HTR-8/SVneo (cell line): ENCODE results near the gene HAAO.
A peak's percentile ranks its signal among the peaks of the same experiment; 100 is the strongest.

Source experiments
- DNase-seq: peaks from one replicate; pipeline ENCODE4 v3.0.0; 2011; ENCODE audit warnings: low spot score, mixed read lengths; ENCODE audit not compliant: insufficient read length
- FAIRE-seq: peaks from 2 replicates; lab custom pipeline; 2011; peaks lifted over from hg19 to GRCh38; lab: Jason Lieb, UNC

Gene HAAO

DNA sequence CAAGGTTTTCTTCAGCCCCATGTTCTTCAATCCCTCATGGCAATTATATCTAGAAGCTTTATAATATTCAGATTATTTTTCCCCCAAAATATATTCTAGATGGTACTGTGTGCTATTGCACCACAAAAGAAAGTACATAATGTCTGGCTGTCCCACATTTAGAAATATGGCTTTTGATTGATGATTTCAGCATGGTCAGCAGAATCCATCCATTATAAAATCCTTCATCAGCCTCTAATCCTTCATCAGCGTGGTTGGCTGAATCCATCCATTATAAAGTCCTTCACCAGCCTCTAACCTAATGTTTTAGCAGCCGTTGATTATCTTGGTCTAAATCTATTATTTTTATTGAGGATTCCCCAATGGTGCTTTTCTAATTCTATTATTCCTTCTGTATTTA is 23.3 kb upstream of the HAAO start:
- DNase-seq (no peak), FAIRE-seq (no peak)

DNA sequence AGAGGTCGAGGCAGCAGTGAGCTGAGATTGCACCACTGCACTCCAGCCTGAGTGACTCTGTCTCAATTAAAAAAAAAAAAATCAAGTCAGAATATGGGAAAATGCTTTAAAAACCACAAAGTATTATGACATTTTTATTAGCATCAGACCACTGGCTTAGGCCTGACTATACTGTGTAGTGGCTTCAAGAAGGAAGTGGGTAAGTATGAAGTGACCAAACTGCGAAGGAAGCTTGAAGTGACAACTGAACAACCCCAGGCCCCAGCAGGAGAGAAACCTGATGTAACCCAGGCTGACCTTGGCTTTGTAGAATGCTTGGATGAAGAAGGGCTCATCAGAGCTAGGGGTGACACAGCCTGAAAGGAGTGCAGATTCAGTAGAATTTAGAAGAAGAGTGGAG is 21.4 kb upstream of the HAAO start:
- no peak for DNase-seq

DNA sequence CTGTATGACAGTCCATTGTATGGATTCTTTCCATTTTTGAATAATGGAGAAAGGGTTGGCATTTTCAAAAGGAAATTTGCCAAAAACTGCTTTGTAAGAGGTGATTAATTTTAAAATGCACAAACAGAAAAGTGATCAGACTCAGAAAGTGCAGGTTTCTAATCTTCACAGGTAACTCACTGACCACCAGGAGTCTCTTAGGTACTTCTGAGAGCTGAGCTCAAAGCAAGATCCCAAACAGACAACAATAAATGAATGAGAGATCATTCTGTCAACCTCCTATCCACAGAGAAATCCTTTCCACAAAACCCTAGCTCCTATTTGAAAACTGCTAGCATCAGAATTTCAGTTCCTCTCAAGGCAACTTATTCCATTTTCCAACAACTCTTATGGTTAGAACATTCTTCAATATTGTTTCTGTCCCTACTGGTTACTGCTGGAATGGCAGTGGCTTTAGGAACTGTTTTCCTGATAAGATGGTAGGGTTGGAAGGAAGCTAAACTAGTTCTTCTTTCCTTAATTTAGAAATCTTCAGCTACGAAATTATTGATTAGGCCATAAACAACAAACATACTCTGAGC is 20.6 kb upstream of the HAAO start:
- no peak for DNase-seq
- no peak for FAIRE-seq

More for the DNA sequence above, 21.4 kb upstream of the HAAO start:
- FAIRE-seq = no peak

DNA sequence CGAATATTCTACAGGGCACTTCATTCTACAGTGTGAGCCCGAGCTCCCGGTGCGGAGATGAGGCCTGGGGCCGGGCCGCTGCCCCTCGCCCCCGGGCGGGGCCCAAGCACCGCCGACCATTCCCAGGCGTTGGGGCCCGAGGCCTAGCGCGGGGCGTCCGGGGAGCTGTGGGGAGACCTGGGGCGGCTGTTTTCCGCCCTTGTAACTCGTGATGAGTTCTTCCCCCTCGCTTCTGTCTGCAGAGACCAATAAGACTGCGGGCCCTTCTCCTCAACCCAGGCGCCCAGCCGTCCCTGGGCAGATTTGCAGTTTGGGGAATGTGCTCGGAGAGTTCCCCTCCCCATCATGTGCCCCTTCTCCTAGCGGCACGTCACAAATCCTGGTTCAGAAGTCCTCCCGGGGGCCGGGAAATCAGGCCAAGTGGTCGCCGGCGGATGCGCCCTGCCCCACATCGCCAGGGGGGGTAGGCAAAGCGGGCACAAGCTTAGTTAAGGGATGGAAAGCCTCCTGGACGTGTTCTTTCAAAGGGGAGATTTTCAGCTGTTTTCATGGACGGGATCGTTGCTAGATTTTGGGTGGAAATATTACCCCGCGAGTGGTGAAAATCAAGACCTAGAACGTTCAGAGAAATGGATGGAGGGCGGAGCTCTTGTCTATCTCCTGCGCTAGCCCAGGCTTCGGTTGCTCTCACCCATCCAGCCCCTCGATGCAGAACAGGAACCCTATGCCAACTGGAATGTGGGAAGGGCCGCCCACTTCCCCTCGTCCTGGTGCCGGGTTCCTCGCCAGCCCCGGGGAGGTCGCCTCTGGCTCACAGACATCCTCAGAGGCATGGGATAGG is 18.8 kb upstream of the HAAO start:
- FAIRE-seq = no peak
- DNase-seq = no peak

DNA sequence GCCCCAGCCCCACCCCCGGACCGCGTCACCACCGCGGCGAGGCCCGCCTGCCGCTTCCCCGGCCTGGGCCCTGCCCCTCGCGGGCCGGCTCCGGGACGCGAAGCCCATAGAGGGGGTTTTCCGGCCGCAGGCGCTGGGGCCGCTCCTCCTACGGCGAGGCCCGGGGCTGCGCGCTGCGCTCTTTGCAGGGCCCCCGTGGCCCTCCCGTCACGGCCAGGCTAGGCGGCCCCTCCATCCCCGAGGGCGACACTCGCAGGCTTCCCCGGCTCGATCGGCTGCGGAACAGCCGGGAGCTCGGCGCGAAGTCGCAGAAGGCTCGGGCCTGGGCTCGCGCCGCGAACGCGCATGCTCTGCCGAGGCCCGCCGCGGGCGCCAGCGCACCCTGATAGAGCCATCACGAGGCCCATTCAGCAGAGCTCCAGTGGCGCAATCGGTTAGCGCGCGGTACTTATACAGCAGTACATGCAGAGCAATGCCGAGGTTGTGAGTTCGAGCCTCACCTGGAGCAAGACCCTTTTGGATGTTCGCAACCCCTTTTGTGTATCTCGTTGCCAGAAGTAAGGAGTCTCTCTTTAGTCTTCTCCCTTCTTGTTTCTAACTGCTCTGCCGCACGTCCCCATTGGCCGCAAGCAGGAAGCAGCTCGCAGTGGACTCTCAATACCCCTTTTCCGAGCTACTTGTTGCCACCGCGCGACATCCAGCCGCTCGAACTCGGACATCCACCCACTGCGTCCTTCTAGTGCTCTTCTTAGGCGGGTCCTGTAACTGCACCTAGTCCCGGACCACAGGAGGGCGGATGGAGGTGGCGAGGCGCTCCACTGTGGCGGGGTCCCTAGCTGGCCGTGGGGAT is 18.0 kb upstream of the HAAO start:
- peak; percentile 40 for FAIRE-seq
- peak; percentile 94 for DNase-seq

DNA sequence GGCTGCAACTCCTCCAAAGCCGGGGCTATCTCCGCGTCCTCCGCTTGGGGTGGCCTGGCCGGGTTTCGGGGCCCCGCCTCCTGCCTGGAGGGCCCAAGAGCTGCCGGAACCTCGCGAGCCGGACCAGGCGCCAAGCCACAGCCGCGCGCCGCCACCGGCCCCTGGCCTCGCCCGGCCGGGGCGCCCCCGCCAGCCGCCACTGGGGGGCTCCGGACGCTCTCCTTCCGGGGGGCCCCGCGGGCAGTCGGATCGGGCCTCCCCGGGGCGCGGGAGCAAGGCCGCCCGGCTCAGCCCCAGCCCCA is 17.4 kb upstream of the HAAO start:
- peak; percentile 83 for DNase-seq
- no peak for FAIRE-seq

DNA sequence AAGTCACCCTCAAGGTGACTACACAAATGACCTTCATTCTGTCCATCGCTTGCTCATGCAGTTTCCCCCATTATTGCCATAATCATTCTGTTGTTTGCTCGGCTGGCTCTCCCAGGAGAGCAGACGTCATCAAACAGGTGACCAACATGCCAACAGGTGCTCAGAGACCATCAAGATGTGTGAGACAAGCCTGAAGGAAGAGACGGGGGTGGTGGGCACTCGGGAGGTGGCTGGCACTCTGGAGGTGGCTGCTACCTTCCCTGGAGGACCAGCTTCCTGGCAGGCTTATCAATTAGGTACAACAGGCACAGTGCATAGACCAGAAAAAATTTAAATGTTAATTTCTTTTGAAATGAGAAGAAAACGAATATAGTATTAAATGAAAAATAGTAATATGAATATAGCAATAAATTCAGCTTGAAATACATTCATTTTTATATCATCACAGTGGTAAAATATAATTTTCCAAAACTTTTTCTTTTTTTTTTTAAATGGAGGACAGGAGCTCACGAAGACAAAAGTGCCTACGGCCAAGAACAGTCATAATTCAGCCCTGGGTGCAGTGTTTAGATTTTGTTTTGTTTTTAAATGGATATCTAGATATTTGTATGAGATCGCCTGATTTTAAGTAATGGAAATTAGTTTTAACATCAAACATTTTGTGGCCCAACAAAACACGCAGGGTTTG is 16.9 kb upstream of the HAAO start:
- DNase-seq = no peak
- FAIRE-seq = no peak

DNA sequence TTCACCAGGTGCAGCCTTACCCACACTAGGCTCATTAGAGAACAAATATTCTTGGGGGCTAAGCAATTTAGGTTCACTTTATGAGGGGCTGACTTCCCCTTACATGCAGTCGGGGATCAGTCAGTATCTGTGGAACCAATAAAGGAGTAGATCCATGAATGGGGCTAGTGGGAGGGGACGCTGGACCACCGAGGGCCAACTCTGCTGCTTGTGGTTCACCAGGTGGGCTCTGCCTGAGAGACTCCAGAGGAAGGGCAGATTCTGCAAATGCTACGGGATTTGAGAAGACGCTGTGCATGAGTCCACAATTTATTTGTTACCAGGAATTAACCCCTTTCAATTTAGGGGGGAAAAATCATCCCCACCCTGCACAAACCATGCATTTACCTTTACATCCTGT is 15.9 kb upstream of the HAAO start:
- no peak for FAIRE-seq

DNA sequence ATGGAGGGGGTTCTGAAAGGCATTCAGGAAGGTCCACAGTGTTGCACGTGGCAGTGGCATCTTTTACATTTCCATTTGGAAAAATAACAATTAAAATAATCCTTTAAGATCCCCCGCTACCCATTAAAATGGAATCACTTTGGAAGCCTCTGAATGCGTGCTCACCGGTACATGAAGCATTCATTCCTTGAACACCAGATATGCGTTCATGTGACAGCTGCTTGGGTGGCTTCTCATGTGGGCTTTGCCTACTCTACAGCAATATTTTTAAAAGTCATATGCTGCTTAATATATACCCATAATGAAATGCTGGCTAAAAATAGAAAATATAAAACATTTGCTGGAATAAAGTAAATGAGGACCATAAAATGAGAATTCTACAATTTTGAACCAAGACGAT is 14.4 kb upstream of the HAAO start:
- FAIRE-seq = no peak

More for the DNA sequence above, 15.9 kb upstream of the HAAO start:
- DNase-seq = no peak

DNA sequence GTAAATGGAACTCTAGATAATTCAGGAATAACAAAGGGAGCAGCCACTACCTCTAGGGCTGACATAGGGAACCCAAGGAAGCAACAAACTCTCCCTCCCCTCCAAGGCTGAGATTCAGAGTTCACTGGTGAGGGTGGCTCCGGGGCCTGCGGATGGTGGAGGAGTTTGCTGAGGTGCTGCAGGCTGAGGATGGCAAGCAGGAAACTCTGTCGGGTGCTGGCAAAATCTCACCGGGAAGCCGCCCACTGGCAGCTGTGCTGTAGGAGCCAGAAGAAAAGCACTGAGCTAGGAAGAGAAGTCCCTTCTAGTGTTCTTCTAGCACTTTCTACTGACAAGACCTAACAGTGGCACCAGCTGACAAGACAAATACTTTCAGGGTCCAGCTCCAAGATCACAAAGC is 12.5 kb upstream of the HAAO start:
- FAIRE-seq (no peak), DNase-seq (no peak)

More for the DNA sequence above, 14.4 kb upstream of the HAAO start:
- DNase-seq = no peak

DNA sequence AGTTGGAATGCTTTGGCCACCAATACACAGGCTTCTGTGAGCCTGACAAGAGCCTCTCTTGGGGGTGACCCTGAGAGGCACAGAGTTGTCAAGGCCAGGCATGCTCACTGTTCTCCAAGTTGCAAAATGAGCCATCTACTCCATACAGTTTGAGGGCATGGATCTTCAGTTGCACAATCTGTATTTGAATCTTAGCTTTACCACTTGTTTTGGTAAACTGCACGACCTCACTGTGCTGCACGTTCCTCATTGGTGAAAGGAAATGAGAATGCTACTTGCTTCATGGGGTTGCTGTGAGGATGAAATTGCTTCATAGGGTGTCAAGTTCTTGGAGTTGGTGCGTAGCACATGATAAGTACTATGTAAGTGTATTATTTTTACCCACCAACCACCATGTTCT is 12.0 kb upstream of the HAAO start:
- DNase-seq (no peak), FAIRE-seq (no peak)

DNA sequence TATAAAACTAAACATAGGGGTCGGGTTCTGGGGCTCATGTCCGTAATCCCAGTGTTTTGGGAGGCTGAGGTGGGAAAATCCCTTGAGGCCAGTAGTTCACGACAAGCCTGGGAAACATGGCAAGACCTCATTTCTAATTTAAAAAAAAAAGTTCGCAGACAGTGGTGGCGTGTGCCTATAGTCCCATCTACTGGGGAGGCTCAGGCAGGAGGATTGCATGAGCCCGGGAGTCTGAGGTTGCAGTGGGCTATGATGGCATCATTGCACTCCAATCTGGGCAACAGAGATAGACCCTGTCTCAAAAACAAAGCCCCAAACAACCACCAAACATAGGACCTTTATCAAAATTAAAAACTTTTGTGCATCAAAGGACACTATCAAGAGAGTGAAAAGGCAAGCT is 9.8 kb upstream of the HAAO start:
- no peak for DNase-seq
- no peak for FAIRE-seq

DNA sequence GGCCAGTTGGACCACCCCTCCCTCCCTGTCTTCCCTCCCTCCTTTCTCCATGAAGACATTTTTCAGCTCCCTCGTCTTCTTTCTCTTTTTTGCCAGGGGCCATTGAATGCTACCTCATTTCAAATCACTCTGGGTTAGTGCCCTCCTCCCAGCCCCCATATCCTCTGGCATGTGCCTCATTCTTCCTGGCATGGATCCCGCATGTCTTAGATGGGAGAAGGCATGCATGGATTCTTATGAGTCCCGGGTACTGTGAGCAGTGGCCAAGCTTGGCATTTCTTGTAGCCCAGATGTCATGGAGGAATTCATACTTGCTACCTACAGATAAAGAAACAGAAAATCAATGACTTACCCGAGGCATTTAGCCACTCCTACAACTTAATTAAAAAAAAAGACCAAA is 9.0 kb upstream of the HAAO start:
- DNase-seq (no peak), FAIRE-seq (no peak)

DNA sequence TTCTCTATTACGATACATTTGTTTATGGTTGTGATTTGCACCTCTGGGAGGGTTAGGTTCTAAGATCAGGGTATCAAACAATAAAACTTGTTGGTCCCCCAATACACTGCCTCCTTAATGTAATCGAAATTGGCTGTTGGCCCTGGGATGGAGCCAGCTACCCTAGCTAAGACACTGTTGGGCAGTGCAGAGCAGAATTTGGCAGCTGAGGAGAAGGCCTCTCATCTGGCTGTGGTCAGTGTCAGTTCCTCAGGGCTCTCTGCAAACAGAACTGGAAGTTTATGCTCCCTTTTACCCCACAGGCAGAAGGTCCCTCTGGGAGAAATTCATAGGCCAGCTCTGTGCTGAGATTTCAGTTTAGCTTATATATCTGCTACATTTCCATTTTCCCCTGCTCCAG is 8.6 kb upstream of the HAAO start:
- DNase-seq (no peak), FAIRE-seq (no peak)

DNA sequence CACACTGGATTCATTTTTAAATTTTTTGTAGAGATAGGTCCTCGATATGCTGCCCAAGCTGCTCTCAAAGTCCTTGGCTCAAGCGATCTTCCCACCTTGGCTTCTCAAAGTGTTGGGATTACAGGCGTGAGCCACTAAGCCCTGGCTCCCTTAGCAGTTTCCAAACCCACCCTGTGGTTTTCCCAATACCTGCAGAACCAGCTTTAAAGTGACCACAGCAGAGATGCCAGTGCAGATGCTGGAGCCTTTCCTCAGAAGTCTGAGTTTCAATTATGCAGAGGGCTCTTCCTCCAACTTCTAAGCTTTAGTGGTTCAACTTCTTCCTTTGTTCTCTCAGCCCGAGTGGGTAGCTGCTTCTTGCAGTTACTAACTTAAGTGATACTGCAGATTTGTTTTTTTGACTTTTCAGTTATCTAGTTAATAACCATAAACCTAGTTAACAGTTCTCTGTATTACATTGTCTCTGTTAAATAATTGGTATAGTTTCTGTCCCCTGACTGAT is 8.1 kb upstream of the HAAO start:
- no peak for DNase-seq
- no peak for FAIRE-seq

DNA sequence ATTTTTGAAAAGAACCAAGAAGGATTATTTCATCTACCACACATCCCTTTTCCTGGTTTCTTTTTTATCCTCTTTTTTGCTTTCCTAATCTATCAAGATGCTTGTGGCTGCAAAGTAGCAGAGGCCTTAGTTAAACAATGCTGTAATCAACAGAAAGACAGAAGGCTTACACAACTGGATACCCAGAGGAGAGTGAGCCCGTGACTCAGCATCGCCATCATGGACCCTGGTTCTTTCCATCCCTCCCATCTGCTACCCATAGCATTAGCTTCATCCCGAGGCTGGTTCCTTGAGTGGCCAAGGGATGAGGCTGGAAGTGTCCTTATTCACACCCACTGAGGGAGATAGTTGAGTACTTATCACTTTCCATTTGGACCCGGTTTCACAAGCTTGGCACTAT is 7.5 kb upstream of the HAAO start:
- DNase-seq = no peak
- FAIRE-seq = no peak

DNA sequence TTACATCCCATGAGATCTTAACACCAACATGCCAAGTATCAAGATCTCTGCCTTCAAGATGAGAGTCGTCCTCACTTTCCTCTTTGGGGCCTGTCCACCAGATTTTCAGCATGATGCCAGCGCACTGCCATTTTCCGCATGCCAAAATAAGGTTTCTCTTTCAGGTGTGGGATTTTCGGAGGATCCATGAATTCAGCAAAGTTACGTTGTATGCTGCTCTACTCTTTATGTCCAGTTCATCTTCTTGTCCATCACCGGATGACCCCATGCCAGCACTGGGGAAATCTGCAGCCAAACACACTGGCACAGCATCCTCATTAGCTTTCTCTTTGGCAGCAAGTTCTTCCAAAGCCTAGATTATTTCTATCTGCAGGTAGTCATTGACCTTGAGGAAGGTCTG is 4.9 kb upstream of the HAAO start:
- FAIRE-seq (no peak), DNase-seq (no peak)

DNA sequence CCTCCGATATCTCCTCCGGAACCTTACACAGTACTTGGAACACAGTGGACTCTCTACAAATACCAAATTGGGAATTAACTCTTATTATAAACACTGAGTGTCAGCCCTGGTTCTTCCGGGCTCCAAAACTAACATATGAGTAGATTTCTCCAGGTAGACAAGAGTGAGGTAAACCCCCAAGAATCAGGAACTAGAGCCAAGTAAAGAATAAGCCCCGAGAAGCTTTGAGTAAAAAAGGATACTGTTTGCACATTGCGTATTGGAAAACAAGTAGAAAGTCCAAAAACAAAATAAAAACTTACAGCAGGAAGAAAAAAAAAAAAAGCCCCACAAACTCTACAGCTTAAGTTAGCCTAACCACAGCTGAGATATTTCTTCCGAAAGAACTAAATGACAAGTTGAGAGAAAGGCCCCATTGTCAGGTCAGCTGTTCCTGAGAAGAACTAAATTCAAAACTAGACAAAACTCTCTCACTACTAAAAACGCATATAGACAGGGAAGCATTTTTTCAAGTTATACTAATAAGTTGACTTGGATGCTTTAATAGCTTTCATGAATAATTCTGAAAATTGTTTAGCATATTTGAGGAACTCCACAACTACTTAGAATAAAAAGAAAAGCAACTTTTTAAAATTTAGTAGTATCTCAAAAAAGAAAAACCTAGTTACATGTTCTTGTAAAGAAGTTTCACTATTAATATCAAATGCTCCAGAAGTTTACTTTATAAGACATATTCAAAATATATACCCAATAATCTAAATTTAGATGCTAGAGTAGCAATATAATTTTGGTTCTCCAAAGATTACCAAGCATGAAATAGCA is 4.3 kb upstream of the HAAO start:
- DNase-seq (no peak), FAIRE-seq (no peak)

DNA sequence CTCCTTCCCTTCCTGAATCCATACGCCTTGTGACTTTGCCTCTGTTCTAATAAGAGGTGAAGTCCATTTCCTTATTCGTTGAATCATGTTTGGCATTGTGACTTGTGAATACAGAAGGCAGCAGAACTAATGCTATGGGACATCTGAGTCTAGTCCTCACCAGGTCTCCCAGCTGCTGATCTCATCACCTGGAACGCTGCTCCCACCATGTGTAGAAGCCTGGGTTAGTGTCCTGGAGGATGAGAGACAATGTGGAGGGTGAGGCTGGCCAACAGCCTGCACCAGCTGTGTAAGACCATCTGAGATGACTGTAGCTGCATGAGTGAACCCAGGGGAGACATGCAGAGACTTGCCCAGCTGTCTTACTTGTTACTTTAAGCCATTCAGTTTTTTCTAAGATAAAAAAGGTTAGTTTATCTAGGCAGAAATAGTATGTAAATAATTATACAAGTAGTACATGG is 3.5 kb upstream of the HAAO start:
- DNase-seq = no peak
- FAIRE-seq = no peak

DNA sequence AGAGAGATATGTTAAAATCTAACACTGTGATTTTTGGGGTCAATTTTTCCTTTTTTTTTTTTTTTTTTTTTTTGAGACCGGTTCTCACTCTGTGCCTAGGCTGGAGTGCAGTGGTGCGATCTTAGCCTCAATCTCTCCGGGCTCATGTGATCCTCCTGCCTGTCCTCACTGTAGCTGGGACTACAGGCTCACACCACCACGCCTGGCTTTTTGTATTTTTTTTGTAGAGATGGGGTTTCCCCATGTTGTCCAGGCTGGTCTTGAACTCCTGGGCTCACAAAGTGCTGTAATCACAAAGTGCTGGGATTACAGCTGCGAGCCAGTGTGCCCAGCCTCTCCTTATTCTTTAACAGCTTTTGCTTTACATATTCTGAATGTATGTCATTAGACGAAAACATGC is 2.9 kb upstream of the HAAO start:
- FAIRE-seq = no peak

More for the DNA sequence above, 2.9 kb upstream of the HAAO start:
- DNase-seq = no peak
